ENCODE data around the gene EFNA2.

Gene EFNA2

GRCh38 chr19:1238369-1239303 lies 47.0 kb upstream of the EFNA2 start:
- H3K27ac ChIP-seq: no peak overlapping the region
- TF ChIP-seq, protein P1, sequence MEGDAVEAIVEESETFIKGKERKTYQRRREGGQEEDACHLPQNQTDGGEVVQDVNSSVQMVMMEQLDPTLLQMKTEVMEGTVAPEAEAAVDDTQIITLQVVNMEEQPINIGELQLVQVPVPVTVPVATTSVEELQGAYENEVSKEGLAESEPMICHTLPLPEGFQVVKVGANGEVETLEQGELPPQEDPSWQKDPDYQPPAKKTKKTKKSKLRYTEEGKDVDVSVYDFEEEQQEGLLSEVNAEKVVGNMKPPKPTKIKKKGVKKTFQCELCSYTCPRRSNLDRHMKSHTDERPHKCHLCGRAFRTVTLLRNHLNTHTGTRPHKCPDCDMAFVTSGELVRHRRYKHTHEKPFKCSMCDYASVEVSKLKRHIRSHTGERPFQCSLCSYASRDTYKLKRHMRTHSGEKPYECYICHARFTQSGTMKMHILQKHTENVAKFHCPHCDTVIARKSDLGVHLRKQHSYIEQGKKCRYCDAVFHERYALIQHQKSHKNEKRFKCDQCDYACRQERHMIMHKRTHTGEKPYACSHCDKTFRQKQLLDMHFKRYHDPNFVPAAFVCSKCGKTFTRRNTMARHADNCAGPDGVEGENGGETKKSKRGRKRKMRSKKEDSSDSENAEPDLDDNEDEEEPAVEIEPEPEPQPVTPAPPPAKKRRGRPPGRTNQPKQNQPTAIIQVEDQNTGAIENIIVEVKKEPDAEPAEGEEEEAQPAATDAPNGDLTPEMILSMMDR (IDR thresholded peaks at IDR 0.05; ENCODE audit: low read depth, low read length, missing control alignments): no peak
- no peaks in the 10 kb centered on the region for H3K27me3 ChIP-seq (replicated peaks)
- no peak for DNase-seq
- peak overlapping the region; percentile 72 for H3K4me3 ChIP-seq (ENCODE audit: low read depth, low read length)
- peaks cover 21% of the 10 kb centered on the region for H3K36me3 ChIP-seq (replicated peaks)
- in situ Hi-C loops (cut with HindIII; ENCODE audit: low pct_ligation_motif_present, low sequenced_read_pairs): loop anchor here (25.0 kb wide), 1 partner anchor 126 kb away; the partner anchor contains the start of gene GPX4

- Histone ChIP-seq H3K36me3 (replicated peaks) (peaks cover 14% of the 10 kb centered on the region), H3K27ac (no peak overlapping the region), H3K27me3 (replicated peaks) (no peaks in the 10 kb centered on the region), H3K4me3 (ENCODE audit: low read depth, low read length) (no peak overlapping the region)
- in situ Hi-C loops (cut with HindIII; ENCODE audit: low pct_ligation_motif_present, low sequenced_read_pairs): loop anchor here (25.0 kb wide), 1 partner anchor 127 kb away; the partner anchor contains the start of gene GPX4
- no peak for DNase-seq
- TF ChIP-seq, protein P1 (IDR thresholded peaks at IDR 0.05; ENCODE audit: low read depth, low read length, missing control alignments): no peak
Measured at GRCh38 chr19:1239420-1239795, 46.3 kb upstream of the EFNA2 start.

DNA sequence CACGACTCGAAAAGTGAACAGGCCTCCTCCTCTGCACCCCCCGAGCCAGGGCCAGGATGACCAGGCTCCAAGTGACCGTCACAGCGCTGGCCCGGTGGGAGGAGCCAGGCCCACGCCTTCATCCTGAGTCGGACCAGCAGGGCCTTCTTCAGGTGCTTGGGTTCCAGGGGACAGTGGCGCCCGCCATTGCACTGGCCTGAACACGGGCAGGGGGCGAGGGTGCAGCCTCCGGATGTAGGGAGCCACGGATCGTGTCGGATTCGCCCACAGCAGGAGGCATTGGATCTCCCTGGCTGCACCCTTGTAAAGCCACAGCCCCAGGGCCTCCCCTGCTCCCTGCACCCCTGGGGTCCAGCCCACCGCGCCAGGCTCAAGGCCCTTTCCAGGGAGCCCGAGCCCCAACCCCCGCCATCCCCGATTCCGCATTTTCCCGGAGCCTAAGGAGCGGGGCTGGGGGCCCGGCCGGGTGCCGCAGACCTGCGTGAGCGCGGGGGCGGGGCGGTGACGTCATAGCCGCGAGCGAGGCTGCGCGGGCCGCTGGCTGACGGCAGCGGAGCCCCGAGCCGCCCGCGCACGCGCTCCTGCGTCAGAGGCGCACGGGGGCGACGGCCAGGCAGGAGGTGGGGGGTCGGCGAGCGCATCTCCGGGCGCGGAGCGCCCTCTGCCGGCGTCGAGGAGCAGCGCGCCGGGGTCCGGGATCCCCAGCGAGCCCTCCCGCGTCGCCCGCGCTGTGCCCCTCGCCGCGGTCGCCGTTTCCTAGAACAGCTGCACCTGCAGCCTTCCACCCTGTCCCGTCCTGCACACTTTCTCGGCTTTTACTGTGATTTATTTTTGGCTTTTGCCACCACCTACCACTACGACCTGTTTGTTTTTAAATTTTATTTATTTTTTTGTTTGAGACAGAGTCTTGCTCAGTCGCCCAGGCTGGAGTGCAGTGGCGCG lies 45.6 kb upstream of the EFNA2 start:
- in situ Hi-C loops (cut with HindIII; ENCODE audit: low pct_ligation_motif_present, low sequenced_read_pairs): loop anchor here (25.0 kb wide), 1 partner anchor 128 kb away; the partner anchor contains the start of gene GPX4
- Histone ChIP-seq H3K27me3 (replicated peaks) (no peaks in the 10 kb centered on the region), H3K27ac (peak overlapping the region; percentile 25), H3K4me3 (ENCODE audit: low read depth, low read length) (peak overlapping the region; percentile 47), H3K36me3 (replicated peaks) (peaks cover 7% of the 10 kb centered on the region)
- TF ChIP-seq, protein P1 (IDR thresholded peaks at IDR 0.05; ENCODE audit: low read depth, low read length, missing control alignments): peak; percentile 62
- DNase-seq: peak; percentile 67

DNA sequence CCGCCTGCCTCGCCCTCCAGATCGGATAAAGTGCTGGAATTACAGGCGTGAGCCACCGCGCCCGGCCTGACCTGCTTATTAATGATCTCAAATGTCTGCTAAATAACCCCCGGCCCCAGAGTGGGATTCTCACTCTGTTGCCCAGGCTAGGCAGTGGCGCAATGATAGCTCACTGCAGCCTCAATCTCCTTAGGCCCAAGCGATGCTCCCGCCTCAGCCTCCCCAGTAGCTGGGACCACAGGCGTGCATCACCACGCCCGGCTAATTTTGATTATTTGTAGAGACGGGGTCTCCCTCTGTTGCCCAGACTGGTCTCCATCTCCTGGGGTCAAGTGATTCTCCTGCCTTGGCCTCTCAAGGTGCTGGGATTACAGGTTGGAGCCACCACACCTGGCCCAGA lies 44.7 kb upstream of the EFNA2 start:
- DNase-seq: no peak
- TF ChIP-seq, protein P1 (IDR thresholded peaks at IDR 0.05; ENCODE audit: low read depth, low read length, missing control alignments): no peak
- no peaks in the 10 kb centered on the region for H3K27me3 ChIP-seq (replicated peaks)
- no peak overlapping the region for H3K27ac ChIP-seq
- in situ Hi-C loops (cut with HindIII; ENCODE audit: low pct_ligation_motif_present, low sequenced_read_pairs): loop anchor here (25.0 kb wide), 1 partner anchor 129 kb away; the partner anchor contains the start of gene GPX4
- no peak overlapping the region for H3K4me3 ChIP-seq (ENCODE audit: low read depth, low read length)
- H3K36me3 ChIP-seq (replicated peaks): no peaks in the 10 kb centered on the region

DNA sequence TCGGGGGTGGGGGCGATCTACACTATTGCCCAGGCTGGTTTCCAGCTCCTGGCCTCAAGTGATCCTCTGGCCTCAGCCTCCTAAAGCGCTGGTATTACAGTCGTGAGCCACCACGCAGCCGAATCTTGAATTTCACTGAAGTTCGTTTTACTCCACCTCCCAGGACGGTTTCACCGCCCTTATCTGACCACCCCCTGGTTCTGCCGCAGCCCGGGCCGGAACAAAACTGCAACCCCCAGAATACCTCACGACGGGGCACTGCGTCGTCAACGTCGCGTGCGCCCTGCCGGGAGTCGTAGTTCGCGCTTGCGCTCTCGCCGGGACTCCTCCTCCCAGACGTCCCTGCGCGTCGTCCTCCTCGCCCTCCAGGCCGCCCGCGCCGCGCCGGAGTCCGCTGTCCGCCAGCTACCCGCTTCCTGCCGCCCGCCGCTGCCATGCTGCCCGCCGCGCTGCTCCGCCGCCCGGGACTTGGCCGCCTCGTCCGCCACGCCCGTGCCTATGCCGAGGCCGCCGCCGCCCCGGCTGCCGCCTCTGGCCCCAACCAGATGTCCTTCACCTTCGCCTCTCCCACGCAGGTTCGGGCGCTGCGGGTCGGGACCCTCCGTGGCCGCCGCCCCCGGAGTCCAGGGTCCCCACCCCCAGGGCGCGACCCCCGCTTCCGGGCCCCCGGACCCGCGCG lies 44.1 kb upstream of the EFNA2 start, which contains the start of gene ATP5F1D:
Gene ATP5F1D (plus strand): TSS at position 335 of the 679 bp plus-strand sequence. CDS start 100 bp downstream, at position 435.
- peak within 1 kb of the TSS; percentile 72 for H3K4me3 ChIP-seq (ENCODE audit: low read depth, low read length)
- no peaks in the 10 kb centered on the region for H3K36me3 ChIP-seq (replicated peaks)
- TF ChIP-seq, protein P1 (IDR thresholded peaks at IDR 0.05; ENCODE audit: low read depth, low read length, missing control alignments): no peak
- no peaks in the 10 kb centered on the region for H3K27me3 ChIP-seq (replicated peaks)
- peak; percentile 89 for DNase-seq
- in situ Hi-C loops (cut with HindIII; ENCODE audit: low pct_ligation_motif_present, low sequenced_read_pairs): loop anchor here (25.0 kb wide), 1 partner anchor 129 kb away; the partner anchor contains the start of gene GPX4
- peak within 1 kb of the TSS; percentile 52 for H3K27ac ChIP-seq
